Dermis microvascular lymphatic vessel endothelial cell (primary cell): ENCODE measurements around the gene G3BP1. TPM values are rescaled to one million over a fixed set of nuclear protein-coding genes. Genes with fewer than 3 reads are reported as not detected.
"Not testable (repeated sequence)": the region's sequence is repeated elsewhere in the genome, so short reads cannot be mapped to it uniquely, and the experiment has no call there.

Experiments used
- DNase-seq, 2 donors: peaks; one replicate each; pipeline versions ENCODE4 v3.0.0 to v3.0.0-alpha.2; 2010; ENCODE audit warnings: low read depth in 2 of 2
- total RNA-seq: library from RNA; depleted of rRNA; stranded (reverse); fragments of >200 nt; gene quantifications from 2 replicates; pipeline ENCODE4 v1.2.1, GENCODE V29; 2014

Gene G3BP1
- total RNA-seq, 1 donor from 2014 or later, result 170 TPM

- no peak for DNase-seq
These were observed 23.7 kb downstream of the G3BP1 start for GRCh38 chr5:151795426-151795825.

DNA sequence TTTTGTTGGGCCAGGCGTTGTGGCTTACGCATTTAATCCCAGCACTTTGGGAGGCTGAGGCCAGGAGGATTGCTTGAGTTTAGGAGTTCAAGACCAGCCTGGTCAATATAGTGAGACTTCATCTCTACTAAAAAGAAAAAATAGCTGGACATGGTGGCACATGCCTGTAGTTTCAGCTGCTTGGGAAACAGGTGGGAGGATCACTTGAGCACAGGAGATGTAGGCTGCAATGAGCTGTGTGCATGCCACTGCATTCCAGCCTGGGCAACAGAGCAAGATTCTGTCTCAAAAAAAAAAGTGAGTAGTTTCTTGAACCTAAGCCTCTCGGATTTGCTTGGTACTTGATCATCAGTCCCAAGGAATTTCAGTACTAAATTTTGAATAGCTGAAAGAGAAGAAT lies 26.9 kb downstream of the G3BP1 start:
- no peak for DNase-seq

DNA sequence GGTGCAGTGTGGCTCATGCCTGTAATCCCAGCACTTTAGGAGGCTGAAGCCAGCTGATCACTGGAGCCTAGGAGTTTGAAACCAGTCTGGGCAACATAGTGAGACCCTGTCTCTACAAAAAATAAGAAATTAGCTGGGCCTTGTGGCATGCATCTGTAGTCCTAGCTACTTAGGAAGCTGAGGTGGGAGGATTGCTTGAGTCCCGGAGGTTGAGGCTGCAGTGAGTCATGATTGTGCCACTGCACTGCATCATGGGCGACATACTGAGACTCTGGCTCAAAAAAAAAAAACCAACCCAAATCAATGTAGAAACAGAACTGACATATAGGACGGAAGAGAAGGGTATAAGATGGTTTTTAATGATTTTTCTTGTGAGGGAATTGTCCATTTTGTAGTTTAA lies 27.7 kb downstream of the G3BP1 start:
- peak in 1 of 2 donors; percentile 35 for DNase-seq

DNA sequence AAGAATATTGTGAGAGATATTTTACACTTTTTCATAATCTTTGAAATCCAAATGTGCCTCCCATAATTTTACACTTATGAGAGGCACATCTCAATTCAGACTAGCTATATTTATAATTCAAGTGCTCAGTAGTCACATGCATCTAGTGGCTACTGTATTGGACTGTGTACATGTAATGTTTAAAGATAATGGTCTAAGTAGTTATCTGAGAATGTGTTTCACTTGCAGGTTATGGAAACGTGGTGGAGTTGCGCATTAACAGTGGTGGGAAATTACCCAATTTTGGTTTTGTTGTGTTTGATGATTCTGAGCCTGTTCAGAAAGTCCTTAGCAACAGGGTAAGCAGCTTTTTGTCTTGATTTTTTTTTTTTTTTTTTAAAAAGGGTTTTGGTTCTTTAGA lies 28.8 kb downstream of the G3BP1 start:
- no peak for DNase-seq

DNA sequence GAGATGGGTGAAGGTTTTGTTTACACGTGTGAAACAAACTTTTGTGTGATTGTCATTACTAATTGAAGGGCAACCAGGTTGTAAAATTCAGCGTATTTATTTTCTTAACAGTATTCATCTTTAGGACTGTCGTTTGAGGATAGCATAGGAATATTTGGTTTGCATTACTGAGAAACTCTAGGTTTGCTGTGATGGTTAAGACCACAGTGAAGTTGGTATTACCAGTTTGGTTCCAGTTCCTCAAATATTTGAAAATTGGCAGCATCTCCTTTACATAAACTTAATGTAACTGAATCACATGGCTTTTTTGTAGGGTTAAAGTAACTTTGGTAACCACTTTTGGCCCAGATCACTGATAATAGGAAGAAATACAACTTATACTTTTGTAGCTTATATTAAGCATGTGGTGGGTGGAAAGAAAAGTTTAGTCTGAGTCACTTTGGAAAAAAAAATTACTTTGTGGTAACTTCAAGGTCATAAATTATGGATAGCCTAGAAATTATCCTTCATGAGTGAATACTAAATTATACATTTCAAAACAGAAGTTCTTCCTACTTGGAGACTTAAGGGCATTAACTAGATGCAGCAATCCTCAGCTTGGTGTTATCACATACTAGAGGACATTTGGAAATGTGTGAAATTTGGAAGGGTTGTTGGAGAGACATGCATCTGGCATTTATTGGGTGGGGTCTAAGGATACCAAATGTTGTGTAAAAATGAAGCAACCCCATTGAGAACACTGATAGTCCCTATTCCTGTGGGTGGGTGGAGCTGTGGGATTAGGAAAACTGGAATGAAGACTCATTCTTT lies 33.9 kb downstream of the G3BP1 start:
- no peak for DNase-seq

DNA sequence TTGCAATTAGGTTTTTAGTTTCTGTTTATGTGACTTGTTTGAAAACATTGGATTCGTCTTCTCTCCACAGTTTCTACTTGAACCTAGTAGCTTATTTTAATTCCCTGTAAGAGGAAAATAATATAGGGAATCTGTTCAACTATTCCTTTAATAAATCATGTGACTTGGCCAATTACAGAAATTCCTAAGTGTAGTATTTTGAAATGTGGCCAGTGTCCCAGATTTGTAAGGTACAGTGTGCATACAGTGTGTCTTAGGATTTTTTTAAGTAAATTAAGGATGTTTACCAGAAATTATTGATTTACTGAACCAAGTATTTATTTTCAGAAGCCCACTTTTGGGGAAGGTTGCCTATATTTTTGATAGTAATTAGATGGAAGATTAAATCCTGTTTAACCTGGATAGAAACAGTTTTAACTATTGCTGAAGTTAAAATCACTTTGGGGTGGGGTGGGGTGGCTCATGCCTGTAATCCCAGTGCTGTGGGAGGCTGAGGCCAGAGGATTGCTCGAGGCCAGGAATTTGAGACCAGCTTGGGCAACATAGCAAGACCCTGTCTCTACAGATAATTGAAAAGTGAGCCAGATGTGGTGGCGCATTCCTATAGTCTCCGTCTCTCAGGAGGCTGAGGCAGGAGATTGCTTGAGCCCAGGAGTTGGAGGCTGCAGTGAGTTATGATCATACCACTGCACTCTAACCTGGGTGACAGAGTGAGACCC lies 36.9 kb downstream of the G3BP1 start:
- no peak for DNase-seq

- no peak for DNase-seq
These were observed 38.7 kb downstream of the G3BP1 start for GRCh38 chr5:151810449-151810848.

DNA sequence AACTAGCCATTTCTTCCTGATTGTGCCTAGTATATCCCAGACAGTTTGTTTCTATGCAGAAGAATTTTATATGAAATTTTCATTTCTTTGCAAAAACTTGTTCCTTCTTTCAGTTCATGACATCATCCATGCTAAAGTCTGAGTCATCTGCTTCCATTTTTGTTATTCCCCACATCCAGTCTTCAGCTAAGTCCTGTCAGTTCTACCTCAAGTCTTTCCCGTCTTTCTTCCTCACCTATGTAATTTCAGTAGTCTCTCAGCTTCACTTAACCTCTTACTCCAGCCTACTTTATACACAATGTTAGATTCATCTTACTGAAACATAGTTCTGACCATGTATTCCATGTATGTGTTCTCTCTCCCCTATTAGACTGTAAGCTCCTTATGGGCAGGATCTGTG lies 39.1 kb downstream of the G3BP1 start:
- DNase-seq, result no peak

GRCh38 chr5:151811593-151812321 lies 40.0 kb downstream of the G3BP1 start:
- DNase-seq, result no peak

DNA sequence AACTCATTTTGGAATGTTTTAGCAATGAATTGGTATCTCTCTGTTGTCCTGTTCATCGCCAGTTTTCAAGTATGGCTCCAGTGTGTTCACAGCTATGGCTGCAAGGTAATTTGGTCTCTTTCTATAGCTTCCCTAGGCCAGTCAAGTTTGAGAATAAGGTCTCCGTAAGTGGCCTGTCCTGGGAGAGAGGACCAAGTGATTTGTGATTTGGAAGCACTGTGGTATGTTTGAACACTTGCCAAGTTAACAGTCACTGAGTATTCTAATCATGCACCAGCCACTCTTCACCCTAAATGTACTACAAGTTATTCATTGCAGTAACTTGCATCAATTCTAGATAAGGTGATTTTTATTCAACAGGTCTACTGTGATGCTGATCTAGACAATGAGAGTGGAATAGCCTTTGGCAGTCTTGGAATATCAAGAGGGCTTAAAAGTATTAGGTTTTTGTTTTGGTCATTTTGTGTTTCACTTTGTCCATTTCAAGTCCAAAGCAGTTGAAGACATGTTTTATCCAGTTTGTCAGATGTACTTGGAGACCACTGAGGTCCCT lies 41.1 kb downstream of the G3BP1 start:
- no peak for DNase-seq

DNA sequence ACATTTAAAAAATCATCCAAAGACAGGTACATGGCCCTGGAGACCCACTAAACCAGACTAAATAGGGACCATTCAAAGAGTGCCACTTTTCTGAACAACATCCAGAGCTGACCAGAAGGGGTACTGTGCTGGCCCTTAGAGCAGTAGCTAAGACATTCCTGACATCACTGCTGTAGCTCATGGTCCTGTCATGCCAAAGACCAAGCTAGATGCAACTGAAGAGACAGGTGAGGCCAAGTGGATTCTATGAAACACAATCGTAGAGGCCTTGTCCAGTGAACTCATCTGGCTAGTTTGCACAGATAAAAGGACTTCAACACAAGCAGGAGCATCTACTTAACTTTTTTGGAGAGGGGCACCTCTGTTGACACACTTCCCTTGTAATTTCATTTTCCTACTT lies 43.3 kb downstream of the G3BP1 start:
- no peak for DNase-seq

GRCh38 chr5:151819830-151820229 lies 48.1 kb downstream of the G3BP1 start:
- DNase-seq, result no peak

GRCh38 chr5:151820271-151820670 lies 48.5 kb downstream of the G3BP1 start:
- DNase-seq, result no peak

- DNase-seq, result no peak
These were observed 49.1 kb downstream of the G3BP1 start for GRCh38 chr5:151820903-151821302.

- DNase-seq, result no peak
These were observed 50.4 kb downstream of the G3BP1 start for GRCh38 chr5:151822141-151822540.

GRCh38 chr5:151825445-151825844 lies 53.7 kb downstream of the G3BP1 start:
- DNase-seq, result peak; percentile 33 to 63

- DNase-seq, result no peak
These were observed 57.6 kb downstream of the G3BP1 start for GRCh38 chr5:151829370-151829769.

GRCh38 chr5:151832843-151833242 lies 61.1 kb downstream of the G3BP1 start:
- DNase-seq, result not testable (repeated sequence)

GRCh38 chr5:151846765-151847164 lies 75.0 kb downstream of the G3BP1 start:
- DNase-seq, result no peak

DNA sequence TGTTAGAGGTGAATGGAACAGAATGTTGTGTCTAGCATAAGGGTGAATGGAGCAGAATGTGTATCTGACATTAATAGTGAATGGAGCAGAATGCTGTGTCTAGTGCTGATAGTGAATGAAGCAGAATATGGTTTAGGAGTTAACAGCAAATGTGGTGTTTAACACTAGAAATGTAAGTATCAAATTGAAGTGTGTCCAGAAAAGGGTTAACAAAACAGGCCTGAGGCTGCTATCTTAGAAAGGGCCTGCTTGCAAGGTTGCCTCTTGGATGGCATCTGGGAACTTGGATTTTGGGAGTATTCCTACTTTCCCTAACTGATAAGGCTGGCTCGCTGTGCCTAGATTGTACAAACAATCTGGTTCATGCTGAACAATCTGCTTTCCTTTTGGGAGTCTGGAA lies 76.1 kb downstream of the G3BP1 start:
- no peak for DNase-seq

DNA sequence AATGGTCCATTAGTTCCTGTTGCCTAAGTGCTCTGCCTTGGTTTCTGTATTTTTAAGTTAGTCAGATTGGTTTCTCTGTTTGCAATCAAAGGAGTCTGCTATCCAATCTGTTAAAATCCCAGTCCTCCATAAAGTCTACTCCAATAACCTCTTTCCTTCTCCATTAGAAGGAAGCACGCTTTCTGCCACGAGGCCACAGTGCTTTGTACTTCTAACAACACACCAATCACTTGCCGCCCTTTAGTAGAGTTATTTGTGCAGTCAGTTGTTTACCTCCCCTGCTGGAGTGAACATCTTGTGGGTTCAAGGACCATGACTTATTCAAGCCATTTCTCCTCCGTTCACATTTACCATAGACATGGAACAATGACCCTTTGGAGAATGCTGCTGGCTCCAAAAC lies 83.9 kb downstream of the G3BP1 start:
- DNase-seq, result no peak

GRCh38 chr5:151856861-151857260 lies 85.1 kb downstream of the G3BP1 start:
- no peak for DNase-seq
